ENCODE measurements around the gene MCC. TPM values are rescaled to one million over a fixed set of nuclear protein-coding genes. Genes with fewer than 3 reads are reported as not detected.

Gene MCC
- total RNA-seq, 1 experiment from 2014 or later = 7.6 TPM

DNA sequence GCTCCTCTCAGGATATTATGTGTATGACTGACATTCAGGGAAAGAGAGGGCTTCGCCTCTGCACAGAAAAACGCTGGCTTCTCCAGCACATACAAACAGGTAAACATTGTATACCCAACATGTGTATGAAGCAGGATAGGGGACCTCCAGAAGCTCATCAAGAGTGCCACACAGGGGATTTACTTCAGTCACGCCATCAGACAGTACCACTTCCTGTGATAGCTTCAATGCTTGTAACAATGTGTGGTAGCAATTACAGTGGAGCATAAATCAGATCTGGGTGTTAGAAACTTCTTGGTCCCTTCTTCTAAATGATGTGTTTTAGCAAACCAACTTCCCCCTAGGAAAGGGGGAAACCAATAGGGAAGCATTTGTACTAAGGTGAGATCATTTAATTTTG is 214.3 kb downstream of the MCC start:
- H3K27me3 ChIP-seq (ENCODE audit: insufficient read depth, low read length) = no peaks in the 10 kb centered on the region
- no CpG with 5 or more reads among the region's 3 CpGs for WGBS (ENCODE audit: extremely low coverage, insufficient read length, low lambda C conversion rate)
- H2AFZ ChIP-seq (ENCODE audit: low read length) = no peak overlapping the region
- H3K14ac ChIP-seq (ENCODE audit: insufficient read depth, low read length) = no peak overlapping the region
- Mint-ChIP-seq H3K36me3 (ENCODE audit: insufficient read depth in 1 of 3, low read depth in 3 of 3) (no peaks in the 10 kb centered on the region; a peak in 1 of 7 replicates), H3K4me3 (no peak overlapping the region), H3K4me1 (peaks cover 61 to 70% of the 10 kb centered on the region in 2 experiments), H3K27ac (peak overlapping the region in 2 of 3 experiments; percentile 57 to 88; a peak in 5 of 7 replicates), H3K9me3 (no peaks in the 10 kb centered on the region; a peak in 1 of 5 replicates), H3K27me3 (ENCODE audit: low read depth) (no peaks in the 10 kb centered on the region)
- H4K91ac ChIP-seq (ENCODE audit: insufficient read length, low read depth, low read length) = no peak overlapping the region
- H3K4me1 ChIP-seq (ENCODE audit: insufficient read depth, low read length) = peaks cover 10% of the 10 kb centered on the region; the same call in 1 of the 2 replicates
- no peak overlapping the region for H2BK120ac ChIP-seq (ENCODE audit: low read depth, low read length, poor library complexity, severe bottlenecking)
- no peaks in the 10 kb centered on the region for H3K9me3 ChIP-seq (ENCODE audit: control insufficient read depth, low read depth, low read length)
- H2BK5ac ChIP-seq (ENCODE audit: insufficient read length, low read length) = no peak overlapping the region
- H3K23me2 ChIP-seq (ENCODE audit: insufficient read length, low read depth, low read length, poor library complexity, severe bottlenecking) = no peaks in the 10 kb centered on the region
- peaks cover 5% of the 10 kb centered on the region for H3K79me1 ChIP-seq (ENCODE audit: insufficient read depth, low read depth, low read length, poor library complexity, severe bottlenecking)
- H3K27ac ChIP-seq (ENCODE audit: insufficient read length, low read depth, low read length) = no peak overlapping the region
- no peak overlapping the region for H3K23ac ChIP-seq (ENCODE audit: insufficient read length, low read depth, low read length)
- H3K4me2 ChIP-seq (ENCODE audit: insufficient read depth, insufficient read length, low read length) = no peak overlapping the region
- TF ChIP-seq, protein P1, sequence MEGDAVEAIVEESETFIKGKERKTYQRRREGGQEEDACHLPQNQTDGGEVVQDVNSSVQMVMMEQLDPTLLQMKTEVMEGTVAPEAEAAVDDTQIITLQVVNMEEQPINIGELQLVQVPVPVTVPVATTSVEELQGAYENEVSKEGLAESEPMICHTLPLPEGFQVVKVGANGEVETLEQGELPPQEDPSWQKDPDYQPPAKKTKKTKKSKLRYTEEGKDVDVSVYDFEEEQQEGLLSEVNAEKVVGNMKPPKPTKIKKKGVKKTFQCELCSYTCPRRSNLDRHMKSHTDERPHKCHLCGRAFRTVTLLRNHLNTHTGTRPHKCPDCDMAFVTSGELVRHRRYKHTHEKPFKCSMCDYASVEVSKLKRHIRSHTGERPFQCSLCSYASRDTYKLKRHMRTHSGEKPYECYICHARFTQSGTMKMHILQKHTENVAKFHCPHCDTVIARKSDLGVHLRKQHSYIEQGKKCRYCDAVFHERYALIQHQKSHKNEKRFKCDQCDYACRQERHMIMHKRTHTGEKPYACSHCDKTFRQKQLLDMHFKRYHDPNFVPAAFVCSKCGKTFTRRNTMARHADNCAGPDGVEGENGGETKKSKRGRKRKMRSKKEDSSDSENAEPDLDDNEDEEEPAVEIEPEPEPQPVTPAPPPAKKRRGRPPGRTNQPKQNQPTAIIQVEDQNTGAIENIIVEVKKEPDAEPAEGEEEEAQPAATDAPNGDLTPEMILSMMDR (conservative IDR thresholded peaks at IDR 0.05) = no peak
- H4K5ac ChIP-seq (ENCODE audit: insufficient read length, low read depth, low read length) = no peak overlapping the region
- H4K20me1 ChIP-seq (ENCODE audit: control insufficient read depth, insufficient read depth, insufficient read length) = no peaks in the 10 kb centered on the region
- DNase-seq = no peak
- no peak overlapping the region for H2BK20ac ChIP-seq (ENCODE audit: low read depth, low read length, poor library complexity, severe bottlenecking)
- no peak overlapping the region for H3K9ac ChIP-seq (ENCODE audit: extremely low read depth, insufficient read length, low read length)
- no peak overlapping the region for H3K18ac ChIP-seq (ENCODE audit: insufficient read length, low read depth, low read length)
- H4K8ac ChIP-seq (replicated peaks; ENCODE audit: insufficient read length, low read depth, low read length) = no peak overlapping the region
- H2BK15ac ChIP-seq (ENCODE audit: low read depth, low read length) = no peak overlapping the region
- no peak overlapping the region for H2BK12ac ChIP-seq (ENCODE audit: insufficient read length, low read depth, low read length)
- H3K56ac ChIP-seq (ENCODE audit: insufficient read length, low read depth, low read length) = no peak overlapping the region
- no peak overlapping the region for H2AK5ac ChIP-seq (ENCODE audit: insufficient read length, low read length)
- no peak overlapping the region for H3T11ph ChIP-seq (ENCODE audit: low read length)
- H3K79me2 ChIP-seq (ENCODE audit: insufficient read depth, low read length) = peaks cover 7% of the 10 kb centered on the region; the same call in 1 of the 2 replicates
- no peak overlapping the region for H3K4ac ChIP-seq (ENCODE audit: low read depth, low read length)

Data from H9 (cell line).